Effector memory CD4-positive, alpha-beta T cell (primary cell): ENCODE data around the gene ARF1.

Experiments
- DNase-seq, 3 donors: peaks; one replicate each; pipeline ENCODE4 v3.0.0-alpha.2; 2020
- H3K27ac ChIP-seq: 2 replicates; pipeline ENCODE4 v1.7.0; 2013; ENCODE audit warnings: mild to moderate bottlenecking, low read length, moderate library complexity; ENCODE audit not compliant: insufficient read depth, poor library complexity, severe bottlenecking
- H3K27me3 ChIP-seq: replicated peaks from 2 replicates; pipeline ENCODE4 v1.7.0; 2013; ENCODE audit warnings: mild to moderate bottlenecking, low read length; ENCODE audit not compliant: insufficient read depth, control insufficient read depth, poor library complexity, severe bottlenecking
- H3K36me3 ChIP-seq: 2 replicates; pipeline ENCODE4 v1.7.0; 2013; ENCODE audit warnings: mild to moderate bottlenecking, low read length, moderate library complexity; ENCODE audit not compliant: control insufficient read depth, insufficient read depth
- H3K4me1 ChIP-seq: 2 replicates; pipeline ENCODE4 v1.7.0; 2013; ENCODE audit warnings: low read length, mild to moderate bottlenecking; ENCODE audit not compliant: control insufficient read depth, insufficient read depth, poor library complexity, severe bottlenecking
- H3K4me3 ChIP-seq: 2 replicates; pipeline ENCODE4 v1.7.0; 2013; ENCODE audit warnings: low read length, low read depth, mild to moderate bottlenecking; ENCODE audit not compliant: insufficient read depth, poor library complexity, severe bottlenecking
- H3K9me3 ChIP-seq: 2 replicates; pipeline ENCODE4 v1.7.0; 2013; ENCODE audit warnings: mild to moderate bottlenecking, low read length, moderate library complexity; ENCODE audit not compliant: control insufficient read depth

ARF1 gene

GRCh38 chr1:228141226-228142044 lies 58.9 kb downstream of the ARF1 start:
- Histone ChIP-seq H3K4me1 (peaks cover 30% of the 10 kb centered on the region), H3K36me3 (peaks cover 10% of the 10 kb centered on the region), H3K27me3 (no peaks in the 10 kb centered on the region), H3K4me3 (peak overlapping the region; percentile 77), H3K9me3 (no peaks in the 10 kb centered on the region), H3K27ac (peak overlapping the region; percentile 93)
- peak in 1 of 3 donors; percentile 28 for DNase-seq

- H3K4me1 ChIP-seq: peaks cover 30% of the 10 kb centered on the region
- H3K27ac ChIP-seq: no peak overlapping the region
- no peaks in the 10 kb centered on the region for H3K27me3 ChIP-seq
- peaks cover 18% of the 10 kb centered on the region for H3K36me3 ChIP-seq
- DNase-seq: no peak
- H3K4me3 ChIP-seq: peak overlapping the region; percentile 77
- no peaks in the 10 kb centered on the region for H3K9me3 ChIP-seq
Observed at GRCh38 chr1:228142155-228142691, 59.7 kb downstream of the ARF1 start.

GRCh38 chr1:228142701-228143136 lies 60.2 kb downstream of the ARF1 start:
- DNase-seq: no peak
- Histone ChIP-seq H3K4me3 (no peak overlapping the region), H3K27me3 (no peaks in the 10 kb centered on the region), H3K4me1 (peaks cover 30% of the 10 kb centered on the region), H3K36me3 (peaks cover 23% of the 10 kb centered on the region), H3K27ac (no peak overlapping the region), H3K9me3 (no peaks in the 10 kb centered on the region)

- Histone ChIP-seq H3K27ac (no peak overlapping the region), H3K36me3 (peaks cover 32% of the 10 kb centered on the region), H3K4me1 (peaks cover 30% of the 10 kb centered on the region), H3K9me3 (no peaks in the 10 kb centered on the region), H3K27me3 (no peaks in the 10 kb centered on the region), H3K4me3 (no peak overlapping the region)
- no peak for DNase-seq
Observed at GRCh38 chr1:228143480-228144192, 61.1 kb downstream of the ARF1 start.

GRCh38 chr1:228144193-228144992 lies 61.9 kb downstream of the ARF1 start:
- Histone ChIP-seq H3K4me3 (no peak overlapping the region), H3K36me3 (peaks cover 39% of the 10 kb centered on the region), H3K27ac (no peak overlapping the region), H3K27me3 (no peaks in the 10 kb centered on the region), H3K9me3 (no peaks in the 10 kb centered on the region), H3K4me1 (peaks cover 30% of the 10 kb centered on the region)
- no peak for DNase-seq

- no peak for DNase-seq
- no peak overlapping the region for H3K27ac ChIP-seq
- H3K4me3 ChIP-seq: no peak overlapping the region
- no peaks in the 10 kb centered on the region for H3K9me3 ChIP-seq
- H3K27me3 ChIP-seq: no peaks in the 10 kb centered on the region
- H3K36me3 ChIP-seq: peaks cover 45% of the 10 kb centered on the region
- peaks cover 30% of the 10 kb centered on the region for H3K4me1 ChIP-seq
Observed at GRCh38 chr1:228144993-228145343, 62.5 kb downstream of the ARF1 start.

GRCh38 chr1:228145463-228146416 lies 63.2 kb downstream of the ARF1 start:
- Histone ChIP-seq H3K27ac (no peak overlapping the region), H3K4me1 (peaks cover 30% of the 10 kb centered on the region), H3K36me3 (peaks cover 45% of the 10 kb centered on the region), H3K9me3 (no peaks in the 10 kb centered on the region), H3K4me3 (no peak overlapping the region), H3K27me3 (no peaks in the 10 kb centered on the region)
- no peak for DNase-seq

- H3K27me3 ChIP-seq: no peaks in the 10 kb centered on the region
- DNase-seq: no peak
- no peak overlapping the region for H3K27ac ChIP-seq
- peaks cover 45% of the 10 kb centered on the region for H3K36me3 ChIP-seq
- no peaks in the 10 kb centered on the region for H3K9me3 ChIP-seq
- no peak overlapping the region for H3K4me3 ChIP-seq
- H3K4me1 ChIP-seq: peaks cover 21% of the 10 kb centered on the region
Observed at GRCh38 chr1:228146417-228147150, 64.1 kb downstream of the ARF1 start.
